ENCODE results near the gene BOD1L1. TPM values are rescaled to one million over a fixed set of nuclear protein-coding genes. Genes with fewer than 3 reads are reported as not detected.

Gene BOD1L1
- total and polyA plus RNA-seq, 2 of the 8 experiments (the other 6 are each of a cell fraction or from before 2014, with no cell fraction given), result 6.8 to 39.3 TPM

DNA sequence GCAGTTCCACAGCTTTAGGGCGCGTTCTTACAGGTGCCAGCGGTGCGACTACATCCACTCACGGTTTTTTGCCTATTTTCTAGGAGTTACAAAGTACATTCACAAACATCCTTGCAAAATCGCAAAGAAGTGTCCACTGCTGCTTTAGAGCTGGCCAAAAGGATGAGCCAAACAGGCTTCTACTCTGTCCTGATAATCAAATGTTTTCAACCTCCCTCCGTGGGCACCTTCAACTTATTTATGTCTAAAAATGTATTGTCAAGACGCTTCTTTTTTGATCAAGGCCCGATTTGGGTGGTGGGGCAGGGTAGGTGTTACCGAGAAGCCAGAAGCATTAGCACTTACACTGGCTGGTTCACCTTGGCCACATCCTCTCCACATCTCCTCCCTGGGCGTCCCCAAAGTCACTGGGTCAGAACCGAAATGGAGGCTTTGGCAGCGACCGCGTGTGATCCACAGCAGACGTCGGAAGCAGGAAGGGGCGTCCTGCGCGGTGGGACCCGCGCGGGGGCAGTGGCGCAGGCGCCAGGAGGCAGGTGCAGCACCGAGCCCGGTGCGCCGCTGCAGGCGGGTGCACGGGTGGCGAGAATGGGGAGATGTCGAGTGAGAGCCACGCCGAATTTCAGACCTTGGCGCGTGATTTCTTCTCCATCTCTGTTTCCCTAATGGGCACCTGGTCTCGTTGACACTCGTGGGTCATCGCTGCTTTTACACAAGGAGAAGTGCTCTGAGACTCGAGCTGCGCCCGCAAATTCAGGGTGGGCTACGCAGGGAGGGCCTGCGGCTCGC is 100.1 kb downstream of the BOD1L1 start:
- POLR2A ChIA-PET (ENCODE audit: partially characterized antibody), result interaction anchor here (1.2 to 5.6 kb wide), 4 partner anchors 8 to 44 kb away, joined by 4 to 37 read pairs (median 6); partner anchors contain the start of genes NKX3-2 and RAB28
- Histone ChIP-seq H4K8ac (ENCODE audit: extremely low read depth, insufficient read depth, low read length) (peak overlapping the region; percentile 80; the same call in 1 of the 2 replicates), H3K4ac (replicated peaks; ENCODE audit: insufficient read length, low read depth, low read length) (no peak overlapping the region), H3K79me1 (ENCODE audit: low read depth, low read length) (no peaks in the 10 kb centered on the region), H3K23me2 (ENCODE audit: low read depth, low read length) (peaks cover 8% of the 10 kb centered on the region), H3K27me3 (replicated peaks in 1 of 4; ENCODE audit: control insufficient read depth in 3 of 4, extremely low read depth in 1 of 4, insufficient read depth in 3 of 4, low read length in 3 of 4) (peaks cover 90 to 100% (median 98%) of the 10 kb centered on the region in 4 experiments), H3K36me3 (ENCODE audit: control insufficient read depth in 2 of 4, insufficient read depth in 4 of 4, low read length in 3 of 4) (peaks cover 0 to 9% (median 2%) of the 10 kb centered on the region in 4 experiments; a peak in 2 of 8 replicates), H3K23ac (ENCODE audit: insufficient read length) (no peak overlapping the region), H3K79me2 (ENCODE audit: control insufficient read depth in 1 of 2, insufficient read depth in 2 of 2, low read length in 2 of 2) (no peaks in the 10 kb centered on the region), H2BK5ac (ENCODE audit: low read depth, low read length) (no peak overlapping the region), H4K20me1 (replicated peaks in 1 of 2; ENCODE audit: control insufficient read depth in 1 of 2, insufficient read depth in 2 of 2, low read length in 2 of 2) (peaks cover 9 to 13% of the 10 kb centered on the region in 2 experiments), H3K4me3 (ENCODE audit: extremely low read depth in 1 of 4, insufficient read depth in 2 of 4, low read depth in 3 of 4, low read length in 4 of 4) (peak overlapping the region in 1 of 4 experiments; percentile 37; a peak in 1 of 8 replicates), H2BK20ac (ENCODE audit: low read length) (no peak overlapping the region), H3K18ac (ENCODE audit: extremely low read depth, low read length) (peak overlapping the region; percentile 63; the same call in 1 of the 2 replicates), H3K4me2 (ENCODE audit: insufficient read depth in 1 of 2, low read depth in 2 of 2, low read length in 2 of 2) (peak overlapping the region; percentile 60 to 78; a peak in 3 of 4 replicates), H4K91ac (replicated peaks; ENCODE audit: insufficient read length, low read length) (no peak overlapping the region), H3K9me3 (ENCODE audit: insufficient read depth in 2 of 2, low read depth in 1 of 2, low read length in 1 of 2) (peaks cover 8 to 14% of the 10 kb centered on the region in 2 experiments), H3K56ac (replicated peaks; ENCODE audit: insufficient read length, low read depth, low read length) (no peak overlapping the region), H3K9ac (replicated peaks in 1 of 4; ENCODE audit: extremely low read depth in 1 of 4, low read depth in 3 of 4, low read length in 3 of 4) (no peak overlapping the region), H3K4me1 (replicated peaks in 1 of 4; ENCODE audit: control insufficient read depth in 3 of 4, insufficient read depth in 4 of 4, low read length in 3 of 4) (peaks cover 13 to 58% (median 31%) of the 10 kb centered on the region in 4 experiments), H4K5ac (ENCODE audit: insufficient read length, low read depth, low read length) (no peak overlapping the region), H2AFZ (ENCODE audit: low read length) (no peak overlapping the region), H2BK12ac (ENCODE audit: low read depth, low read length) (no peak overlapping the region; the same call in 1 of the 2 replicates), H2BK15ac (ENCODE audit: low read length) (peak overlapping the region; percentile 92), H2AK5ac (ENCODE audit: low read depth, low read length) (no peak overlapping the region), H2BK120ac (replicated peaks; ENCODE audit: low read depth, low read length) (no peak overlapping the region), H3K14ac (ENCODE audit: insufficient read length) (no peak overlapping the region), H3K27ac (ENCODE audit: low read depth, low read length) (no peak overlapping the region)
- 8% methylated on average over 45 of the region's 46 CpGs; no CpG with 5 or more reads in 1 of the 2 experiments for WGBS, 2 experiments (ENCODE audit: extremely low coverage in 1 of 2, insufficient coverage in 1 of 2, insufficient read length in 1 of 2, insufficient replicate concordance in 2 of 2, low coverage in 1 of 2, low lambda C conversion rate in 2 of 2, missing lambda C conversion rate in 1 of 2)
- no peak for FAIRE-seq
- CTCF ChIA-PET (ENCODE audit: partially characterized antibody), result interaction anchor here (2.0 to 13.6 kb wide), 3 partner anchors 9 to 20 kb away, joined by 9 to 132 read pairs (median 13); partner anchors contain the start of gene NKX3-2
- DNase-seq (ENCODE audit: low read depth in 1 of 2, low spot score in 2 of 2), result peak in 1 of 2 experiments; percentile 53
- TF ChIP-seq CBX8 (IDR thresholded peaks at IDR 0.05; ENCODE audit: borderline replicate concordance, low read depth, low read length), result peak; percentile 92; the same call in 1 of the 2 replicates
- TF ChIP-seq CBX5 (IDR thresholded peaks at IDR 0.05; ENCODE audit: low read depth, low read length), result no peak
- TF ChIP-seq RFX5 (IDR thresholded peaks at IDR 0.05; ENCODE audit: borderline replicate concordance, low read depth, low read length), result no peak
- no peak for TF ChIP-seq NANOG (IDR thresholded peaks at IDR 0.05; ENCODE audit: insufficient read depth, low read depth, low read length, poor library complexity, severe bottlenecking)

Data from H1 (cell line).